Mononuclear cell (primary cell): ENCODE data around the gene TENM3. TPM values are rescaled to one million over a fixed set of nuclear protein-coding genes. Genes with fewer than 3 reads are reported as not detected.

ENCODE experiments used
- H3K27me3 ChIP-seq: 2 replicates; pipeline ENCODE4 v1.6.0; 2011; ENCODE audit warnings: low read length, control low read depth; ENCODE audit not compliant: insufficient read depth
- H3K4me1 ChIP-seq: 2 replicates; pipeline ENCODE4 v1.5.1; 2011; ENCODE audit warnings: mild to moderate bottlenecking, low read length, control low read depth; ENCODE audit not compliant: insufficient read depth
- H3K4me3 ChIP-seq: 2 replicates; pipeline ENCODE4 v1.5.1; 2011; ENCODE audit warnings: mild to moderate bottlenecking, low read length, moderate library complexity
- H3K9me3 ChIP-seq: 2 replicates; pipeline ENCODE4 v1.5.1; 2011; ENCODE audit warnings: low read depth, mild to moderate bottlenecking, control low read depth, low read length
- total RNA-seq: library from RNA; depleted of rRNA; stranded (reverse); fragments of >200 nt; gene quantifications from one replicate; pipeline ENCODE4 v1.2.3, GENCODE V29; 2012

TENM3 gene
- total RNA-seq, 1 donor: not detected

DNA sequence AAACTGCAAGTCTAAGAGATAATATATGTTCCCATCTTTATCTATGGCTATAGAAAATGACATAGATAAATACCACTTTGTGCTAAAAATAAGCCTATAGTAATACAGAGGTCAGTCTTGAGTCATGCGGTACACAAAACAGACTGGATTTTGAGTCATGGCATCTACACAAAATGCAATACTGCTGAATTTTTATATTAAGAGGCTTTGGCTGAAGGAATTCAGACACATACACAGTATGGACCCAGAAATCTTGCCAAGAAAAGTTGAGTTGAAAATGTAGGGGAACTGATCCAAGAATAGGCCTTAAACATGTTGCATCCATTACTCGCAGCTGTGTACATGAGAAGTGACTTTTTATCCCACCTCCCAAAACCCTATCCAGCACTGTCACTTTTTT lies 184.4 kb downstream of the TENM3 start:
- H3K4me3 ChIP-seq: no peak overlapping the region
- H3K27me3 ChIP-seq: no peaks in the 10 kb centered on the region
- no peaks in the 10 kb centered on the region for H3K9me3 ChIP-seq
- no peaks in the 10 kb centered on the region for H3K4me1 ChIP-seq

DNA sequence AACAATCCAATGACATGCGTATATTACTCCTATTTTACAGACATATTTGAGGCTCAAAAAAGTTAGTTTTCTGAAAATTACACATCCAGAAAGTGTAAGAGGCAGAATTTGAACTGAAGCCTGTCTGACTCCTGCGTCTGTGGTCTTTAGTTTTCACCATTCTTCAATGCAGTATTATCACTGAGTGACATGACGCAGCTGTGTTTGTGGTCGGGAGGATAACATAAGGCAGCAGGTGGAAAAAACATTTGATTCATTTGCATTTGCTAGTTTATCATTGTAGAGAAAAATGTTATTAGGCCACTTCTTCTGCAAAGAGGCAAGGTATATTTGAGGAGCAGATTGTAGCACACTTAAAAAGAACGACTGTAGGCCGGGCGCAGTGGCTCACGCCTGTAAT lies 186.7 kb downstream of the TENM3 start:
- Histone ChIP-seq H3K27me3 (no peaks in the 10 kb centered on the region), H3K4me1 (no peaks in the 10 kb centered on the region), H3K9me3 (no peaks in the 10 kb centered on the region), H3K4me3 (no peak overlapping the region)

DNA sequence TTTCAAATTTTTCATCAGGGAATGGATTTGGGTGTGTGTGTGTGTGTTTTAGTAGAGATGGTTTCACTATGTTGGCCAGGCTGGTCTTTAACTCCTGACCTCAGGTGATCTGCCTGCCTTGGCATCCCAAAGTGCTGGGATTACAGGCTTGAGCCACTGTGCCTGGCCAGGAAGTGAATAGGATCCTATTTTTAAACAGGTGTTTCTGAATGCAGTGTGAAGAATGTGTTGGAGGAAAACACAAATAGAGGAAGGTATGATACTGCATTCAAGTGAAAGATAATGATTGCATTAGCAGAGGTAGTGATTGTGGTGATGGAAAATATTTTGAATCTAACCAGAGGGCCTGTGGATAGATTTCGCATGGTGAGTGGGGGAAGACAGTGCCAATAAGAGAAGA lies 189.6 kb downstream of the TENM3 start:
- H3K27me3 ChIP-seq: no peaks in the 10 kb centered on the region
- no peaks in the 10 kb centered on the region for H3K4me1 ChIP-seq
- no peaks in the 10 kb centered on the region for H3K9me3 ChIP-seq
- no peak overlapping the region for H3K4me3 ChIP-seq

DNA sequence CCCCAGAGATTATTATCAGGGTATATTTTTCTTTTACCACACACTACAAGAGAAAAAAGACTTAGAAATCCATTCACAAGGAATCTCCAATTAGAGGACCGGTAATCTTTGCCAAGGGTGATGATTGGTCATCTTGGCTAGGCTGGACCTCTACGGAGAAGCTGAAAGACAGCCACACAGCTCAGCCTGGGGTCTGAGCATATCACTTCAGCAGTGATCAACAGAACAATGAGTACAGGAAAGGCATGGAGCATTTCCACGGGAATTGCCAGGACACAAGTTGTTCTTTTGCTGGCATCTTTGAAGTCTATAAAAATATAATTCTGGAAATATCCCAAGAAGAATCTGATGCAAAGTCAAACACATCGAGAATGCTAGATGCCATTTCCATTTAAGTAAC lies 191.5 kb downstream of the TENM3 start:
- Histone ChIP-seq H3K4me1 (no peaks in the 10 kb centered on the region), H3K9me3 (no peaks in the 10 kb centered on the region), H3K27me3 (no peaks in the 10 kb centered on the region), H3K4me3 (no peak overlapping the region)

DNA sequence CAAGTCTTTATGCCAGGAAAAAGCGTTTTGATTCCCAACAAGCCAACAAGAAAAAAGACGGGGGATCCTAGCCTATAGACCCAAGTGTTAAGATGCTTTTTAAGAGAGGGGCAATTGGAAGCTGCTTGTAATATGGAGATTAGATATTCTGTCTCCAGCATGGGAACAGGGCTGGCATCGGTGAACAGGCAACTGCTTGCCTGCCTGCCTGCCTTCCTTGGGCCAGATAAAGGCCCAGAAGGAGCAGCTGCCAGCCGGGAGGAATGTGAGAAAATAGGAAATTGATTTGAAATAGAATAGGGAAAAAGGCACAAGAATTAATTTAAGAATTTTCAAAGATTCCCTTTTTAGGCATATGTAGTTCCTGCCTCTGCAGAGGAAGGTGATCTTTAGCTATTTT lies 192.2 kb downstream of the TENM3 start:
- Histone ChIP-seq H3K4me3 (no peak overlapping the region), H3K4me1 (no peaks in the 10 kb centered on the region), H3K9me3 (no peaks in the 10 kb centered on the region), H3K27me3 (no peaks in the 10 kb centered on the region)

DNA sequence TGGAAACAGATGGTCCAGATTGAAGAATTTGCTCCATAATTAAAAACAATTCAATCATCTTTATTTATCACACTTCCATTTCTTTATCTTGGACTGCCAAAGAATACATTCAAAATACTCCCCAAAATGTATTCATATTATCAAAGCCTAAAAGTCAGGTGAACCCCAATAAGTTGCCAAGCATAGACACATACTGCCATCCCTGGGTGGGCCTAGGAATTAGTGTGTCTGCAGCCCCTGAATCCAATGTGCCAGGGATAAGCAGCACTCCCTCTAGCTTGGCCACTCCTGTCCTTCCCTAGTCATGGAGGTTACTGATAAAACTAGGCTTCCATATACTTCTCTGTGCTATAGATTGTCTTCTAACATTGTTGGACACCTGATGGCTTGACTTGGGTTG lies 199.9 kb downstream of the TENM3 start:
- H3K27me3 ChIP-seq: peaks cover 27% of the 10 kb centered on the region
- no peaks in the 10 kb centered on the region for H3K9me3 ChIP-seq
- H3K4me3 ChIP-seq: no peak overlapping the region
- H3K4me1 ChIP-seq: no peaks in the 10 kb centered on the region

DNA sequence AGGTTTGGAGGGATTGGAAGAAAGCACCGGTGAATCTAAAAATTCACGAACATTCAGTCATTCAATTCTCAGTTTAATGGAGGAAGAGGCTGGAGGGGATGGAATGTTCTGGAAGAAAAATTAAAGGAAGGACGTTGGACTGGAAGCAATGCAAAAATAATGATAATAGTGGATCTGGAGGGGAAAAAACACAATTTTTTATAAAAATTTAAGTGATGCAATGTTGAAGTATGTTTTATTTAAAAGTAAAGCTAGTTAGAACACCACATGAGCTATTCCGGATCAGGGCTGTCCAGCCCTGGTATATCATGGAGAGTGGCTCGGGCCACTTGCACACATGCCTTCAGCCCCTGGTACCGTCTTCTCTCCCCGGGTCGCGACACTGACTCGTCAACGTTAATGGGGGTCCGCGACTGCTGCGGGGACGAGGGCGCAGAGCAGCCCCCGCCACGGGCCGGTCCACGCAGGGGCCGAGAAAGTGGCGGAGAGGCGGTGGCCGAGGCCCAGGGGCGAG lies 204.6 kb downstream of the TENM3 start:
- Histone ChIP-seq H3K9me3 (no peaks in the 10 kb centered on the region), H3K4me1 (peaks cover 9% of the 10 kb centered on the region), H3K27me3 (peaks cover 68% of the 10 kb centered on the region)

DNA sequence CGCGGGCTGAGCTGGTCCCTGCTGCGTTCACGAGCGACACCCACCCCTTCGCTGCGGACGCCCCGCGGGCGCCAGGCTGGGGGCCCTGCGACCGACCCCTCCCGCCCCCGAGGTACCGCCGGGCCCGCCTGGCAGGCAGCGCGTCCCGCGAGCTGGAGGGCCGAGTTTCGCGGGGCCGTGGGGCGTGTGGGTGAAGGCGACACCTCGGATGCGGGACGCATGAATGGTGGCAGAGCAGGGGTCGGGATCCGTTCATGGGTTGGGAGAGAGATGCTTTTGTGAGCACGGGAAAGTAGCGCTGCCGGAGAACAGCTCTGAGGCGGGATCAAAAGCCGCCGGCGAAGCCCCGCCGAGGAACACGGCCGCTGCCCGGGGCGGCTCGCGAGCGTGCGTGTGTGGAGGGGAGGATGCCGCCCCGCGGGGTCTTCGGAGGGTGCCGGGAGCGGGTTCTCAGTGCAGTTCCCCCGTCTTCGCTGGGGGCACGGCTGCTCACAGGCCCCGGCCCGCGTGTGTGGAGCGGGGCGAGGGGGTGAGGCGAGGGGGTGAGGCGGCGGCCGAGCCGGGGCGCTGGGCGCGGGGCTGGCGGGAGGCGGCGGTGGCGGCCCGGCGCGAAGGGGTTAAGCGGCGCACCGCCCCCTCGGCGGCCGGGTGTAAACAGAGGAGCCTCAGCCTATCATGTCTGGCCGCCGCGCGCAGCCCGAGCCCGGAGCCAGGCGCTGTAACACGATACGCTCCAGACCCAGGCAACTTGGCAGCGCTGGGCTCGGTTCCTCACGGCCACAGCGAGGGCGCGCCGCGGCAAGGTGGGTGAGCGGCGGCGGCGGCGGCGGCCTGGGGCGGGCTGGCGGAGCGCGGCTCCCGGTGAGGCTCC lies 205.3 kb downstream of the TENM3 start:
- peaks cover 70% of the 10 kb centered on the region for H3K27me3 ChIP-seq
- H3K9me3 ChIP-seq: no peaks in the 10 kb centered on the region
- H3K4me3 ChIP-seq: no peak overlapping the region
- H3K4me1 ChIP-seq: peaks cover 9% of the 10 kb centered on the region

More for the DNA sequence above, 204.6 kb downstream of the TENM3 start:
- H3K4me3 ChIP-seq: no peak overlapping the region

DNA sequence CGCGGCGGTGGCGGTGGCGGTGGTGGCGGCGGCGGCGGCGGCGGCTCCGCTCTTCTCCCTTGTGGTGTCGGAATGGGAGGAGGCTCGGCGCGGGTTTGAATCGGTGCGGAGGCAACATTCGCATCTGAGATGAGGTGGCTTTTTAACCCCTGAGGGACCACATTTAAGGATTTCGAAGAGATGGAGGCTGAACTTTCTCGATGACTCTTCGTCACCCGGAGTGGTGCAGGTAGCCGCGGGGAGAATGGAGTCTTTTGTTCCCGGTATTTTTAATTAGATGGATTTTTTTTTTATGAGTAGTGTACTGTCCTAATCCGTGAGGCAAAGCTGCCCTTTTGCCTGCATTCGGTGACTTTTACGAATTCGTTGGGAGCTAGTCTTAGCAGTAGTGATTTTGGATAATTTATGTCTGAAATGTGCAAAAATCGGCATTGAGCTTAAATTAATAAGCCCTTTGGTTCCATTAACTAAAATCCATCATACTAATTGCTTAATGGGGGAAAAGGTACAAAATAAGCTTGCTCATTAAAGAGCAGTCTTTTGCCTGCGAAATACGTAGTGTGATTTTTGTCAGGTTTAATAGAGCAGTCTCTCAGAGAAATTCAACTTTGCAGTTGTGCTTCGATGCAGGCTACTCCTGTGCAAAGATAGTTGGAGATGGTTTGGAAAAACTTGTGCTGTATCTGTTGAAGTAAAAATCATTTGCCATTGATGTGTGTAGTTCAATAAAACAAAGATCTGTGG lies 206.2 kb downstream of the TENM3 start:
- Histone ChIP-seq H3K27me3 (peaks cover 70% of the 10 kb centered on the region), H3K4me3 (no peak overlapping the region), H3K4me1 (peaks cover 9% of the 10 kb centered on the region), H3K9me3 (no peaks in the 10 kb centered on the region)

DNA sequence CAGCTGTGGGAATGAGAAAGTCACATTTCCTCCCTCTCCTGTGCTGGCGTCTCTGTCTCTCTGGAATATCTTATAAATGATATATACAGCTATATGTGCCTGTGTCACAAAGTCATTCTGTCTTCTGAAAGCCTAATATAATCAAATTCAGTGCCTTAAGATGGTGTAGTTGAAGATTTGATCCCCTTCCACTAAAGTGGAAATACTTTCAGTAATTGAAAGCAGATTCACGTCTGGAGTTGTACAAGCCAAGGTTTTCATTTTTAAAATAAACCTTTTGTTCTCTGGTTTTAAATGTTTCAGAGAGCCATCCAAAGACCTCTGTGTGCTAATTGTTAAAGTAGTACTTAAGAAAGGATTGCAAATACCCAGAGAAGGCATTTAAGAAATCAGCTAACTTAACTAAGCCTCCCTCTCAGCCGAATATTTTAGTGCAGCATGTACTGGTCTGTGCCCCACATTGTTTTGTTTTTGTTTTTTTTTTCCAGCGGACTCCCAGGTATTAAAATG lies 206.8 kb downstream of the TENM3 start:
- Histone ChIP-seq H3K27me3 (peaks cover 70% of the 10 kb centered on the region), H3K4me3 (no peak overlapping the region), H3K4me1 (peaks cover 9% of the 10 kb centered on the region), H3K9me3 (no peaks in the 10 kb centered on the region)

DNA sequence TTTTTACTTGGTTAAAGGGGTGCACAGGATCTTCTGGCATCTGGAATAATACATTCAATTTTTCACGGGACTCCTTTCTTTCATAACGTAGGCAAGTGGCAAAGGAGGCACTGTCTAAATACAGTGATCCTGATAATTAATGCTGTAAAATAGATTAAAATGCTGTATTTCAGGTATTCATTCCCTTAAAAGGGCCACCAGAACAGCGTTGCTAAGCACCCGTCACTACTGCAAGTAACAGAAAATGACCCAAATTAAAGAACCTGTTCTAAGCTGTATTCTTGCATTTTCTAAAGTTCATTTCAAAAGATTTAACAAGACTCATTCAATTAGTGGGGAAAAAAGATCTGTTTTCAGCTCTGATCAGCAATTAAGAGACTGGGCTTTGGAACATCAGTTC lies 208.2 kb downstream of the TENM3 start:
- no peak overlapping the region for H3K4me3 ChIP-seq
- peaks cover 61% of the 10 kb centered on the region for H3K27me3 ChIP-seq
- H3K4me1 ChIP-seq: peaks cover 9% of the 10 kb centered on the region
- H3K9me3 ChIP-seq: no peaks in the 10 kb centered on the region

DNA sequence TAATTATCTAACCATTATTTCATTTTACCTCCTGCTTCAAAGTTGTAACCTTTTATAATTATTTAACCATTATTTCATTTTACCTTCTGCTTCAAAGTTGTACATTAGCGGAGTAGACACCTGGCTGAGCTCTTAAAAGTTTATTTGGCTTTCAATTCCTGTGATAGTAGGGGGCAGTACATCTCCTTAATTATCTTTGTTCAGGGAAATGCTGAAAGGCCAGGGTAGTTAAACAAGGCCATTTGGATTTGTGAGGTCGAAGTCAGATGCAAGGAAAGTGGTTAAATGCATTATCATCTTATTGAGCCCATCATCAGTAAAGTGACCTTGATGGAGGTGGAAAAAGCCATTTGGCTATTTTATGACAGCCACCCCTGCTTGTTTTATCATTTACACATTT lies 210.6 kb downstream of the TENM3 start:
- Histone ChIP-seq H3K9me3 (no peaks in the 10 kb centered on the region), H3K27me3 (peaks cover 42% of the 10 kb centered on the region), H3K4me3 (no peak overlapping the region), H3K4me1 (peaks cover 4% of the 10 kb centered on the region)

DNA sequence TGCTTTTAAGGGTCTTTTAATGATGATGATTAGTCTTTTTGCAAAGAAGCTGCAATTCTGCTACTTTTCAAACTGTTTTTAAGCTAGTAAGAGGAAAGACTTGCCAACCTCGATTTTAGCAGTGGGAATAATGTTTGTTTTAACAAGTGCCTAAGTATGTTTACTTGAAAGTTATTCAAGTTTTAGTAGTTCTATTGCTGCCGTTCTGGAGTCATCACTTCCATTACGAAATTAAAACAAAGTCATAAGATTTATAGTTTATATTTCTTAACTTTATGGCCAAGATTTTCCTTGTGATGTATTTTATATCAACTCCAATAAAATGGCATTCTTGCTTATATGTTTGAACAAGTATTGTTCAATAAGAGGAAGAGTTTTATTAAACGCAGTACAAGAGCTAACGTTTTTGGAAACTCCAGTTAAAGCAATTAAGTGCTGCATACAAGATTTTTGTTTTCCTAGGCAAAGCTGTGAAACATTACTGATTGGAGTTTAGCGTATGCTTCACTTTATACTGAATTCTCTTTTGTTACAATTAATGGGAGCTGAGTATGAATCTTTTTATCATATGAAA lies 211.3 kb downstream of the TENM3 start:
- Histone ChIP-seq H3K27me3 (peaks cover 37% of the 10 kb centered on the region), H3K4me1 (peaks cover under 1% of the 10 kb centered on the region), H3K4me3 (no peak overlapping the region), H3K9me3 (no peaks in the 10 kb centered on the region)

DNA sequence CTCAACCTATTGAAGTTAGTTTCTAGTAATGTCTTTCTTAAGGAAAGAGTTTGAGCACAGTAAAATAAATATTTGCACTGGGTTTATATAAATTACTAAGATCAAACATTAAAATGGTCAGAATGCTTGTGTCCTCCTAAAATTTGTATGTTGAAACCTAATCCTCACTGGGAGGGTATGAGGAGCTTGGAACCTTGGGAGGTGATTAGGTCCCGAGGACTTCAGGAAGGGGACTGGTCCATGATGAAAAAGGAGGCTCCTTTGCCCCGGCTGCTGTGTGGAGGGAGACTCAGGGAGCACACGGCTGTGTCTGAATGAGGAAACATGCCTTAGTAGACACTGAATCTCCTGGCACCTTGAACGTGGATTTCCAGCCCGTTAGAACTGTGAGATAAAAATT lies 221.9 kb downstream of the TENM3 start:
- H3K9me3 ChIP-seq: no peaks in the 10 kb centered on the region
- H3K27me3 ChIP-seq: no peaks in the 10 kb centered on the region
- H3K4me3 ChIP-seq: no peak overlapping the region
- no peaks in the 10 kb centered on the region for H3K4me1 ChIP-seq

DNA sequence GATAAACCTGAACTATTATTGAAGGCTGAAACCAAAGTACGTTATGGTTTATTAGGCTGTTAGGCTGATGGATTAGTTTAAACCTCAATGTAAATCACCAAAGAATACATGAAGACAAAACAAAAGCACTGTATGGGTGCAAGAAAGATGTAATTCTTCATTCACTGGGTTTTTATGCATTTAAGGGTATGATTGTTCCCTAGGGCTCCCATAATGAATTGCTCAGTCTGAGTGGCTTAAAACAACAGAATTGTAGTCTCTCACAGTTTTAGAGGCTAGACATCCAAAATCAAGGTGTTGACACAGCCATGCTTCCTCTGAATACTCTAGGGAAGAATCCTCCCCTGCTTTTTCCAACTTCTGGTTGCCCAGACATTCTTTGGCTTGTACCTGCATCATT lies 222.8 kb downstream of the TENM3 start:
- H3K4me3 ChIP-seq: no peak overlapping the region
- no peaks in the 10 kb centered on the region for H3K4me1 ChIP-seq
- no peaks in the 10 kb centered on the region for H3K9me3 ChIP-seq
- no peaks in the 10 kb centered on the region for H3K27me3 ChIP-seq
